ENCODE data around the gene VAMP5. TPM values are rescaled to one million over a fixed set of nuclear protein-coding genes. Genes with fewer than 3 reads are reported as not detected.

The VAMP5 gene
- total RNA-seq, 1 experiment from 2014 or later: 1.9 TPM

DNA sequence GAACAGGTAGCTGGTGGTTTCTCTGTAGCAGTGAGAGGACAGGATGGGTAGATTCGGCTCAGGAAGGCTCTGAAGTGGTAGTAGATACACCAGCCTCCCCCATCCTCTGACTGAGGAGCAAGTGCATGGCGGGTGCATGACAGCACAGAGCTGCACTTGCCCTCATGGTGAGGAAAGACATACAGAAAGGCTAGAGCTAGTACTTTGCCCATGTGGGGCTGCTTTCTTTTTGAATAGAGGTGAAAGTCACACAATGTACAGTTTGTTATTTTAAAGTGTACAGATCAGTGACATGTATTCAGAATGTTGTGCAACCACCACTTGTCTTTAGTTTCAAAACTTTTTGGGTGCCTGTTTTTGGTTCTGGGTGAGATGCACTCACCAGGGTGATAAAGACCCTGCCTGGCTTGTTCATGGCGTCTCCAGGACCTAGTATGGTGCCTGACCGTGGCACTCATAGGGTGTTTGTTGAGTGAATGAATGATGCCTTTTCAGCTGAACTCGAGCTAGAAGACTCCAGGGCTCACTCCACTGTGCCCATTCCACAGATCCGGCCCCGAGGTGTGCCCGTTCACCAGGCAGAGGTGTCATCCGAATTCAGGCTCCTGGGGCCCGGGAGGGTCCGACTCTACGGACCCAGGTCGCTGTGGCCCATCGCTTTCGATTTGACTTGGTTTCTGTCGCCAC lies 421 bp upstream of the VAMP5 start:
- Histone ChIP-seq H4K20me1 (ENCODE audit: insufficient read depth) (no peaks in the 10 kb centered on the region), H3K4me2 (ENCODE audit: low read length) (no peak overlapping the region), H3K4me3 (replicated peaks in 1 of 2; ENCODE audit: low read depth in 1 of 2, low read length in 2 of 2) (no peak overlapping the region), H3K79me2 (ENCODE audit: insufficient read depth, low read length) (no peaks in the 10 kb centered on the region), H3K27me3 (ENCODE audit: insufficient read depth, low read length) (no peaks in the 10 kb centered on the region), H3K9me2 (ENCODE audit: insufficient read depth) (no peaks in the 10 kb centered on the region), H3K9me3 (ENCODE audit: control insufficient read depth in 1 of 2, insufficient read depth in 1 of 2, low read depth in 1 of 2, low read length in 2 of 2) (no peaks in the 10 kb centered on the region), H3K36me3 (ENCODE audit: control insufficient read depth in 1 of 2, insufficient read depth in 2 of 2, low read length in 2 of 2) (peaks cover 0 to 4% of the 10 kb centered on the region in 2 experiments; a peak in 2 of 4 replicates), H3K9ac (ENCODE audit: low read length) (no peak overlapping the region), H3K27ac (ENCODE audit: low read depth, low read length) (no peak overlapping the region), H3K4me1 (ENCODE audit: control insufficient read depth in 1 of 2, insufficient read depth in 2 of 2, low read length in 2 of 2) (peaks cover 20 to 23% of the 10 kb centered on the region in 2 experiments), H2AFZ (ENCODE audit: low read depth, low read length, poor library complexity, severe bottlenecking) (no peak overlapping the region)
- ATAC-seq (no peak), DNase-seq (ENCODE audit: low read depth, low spot score) (no peak)
- CTCF ChIA-PET: no interaction called here
- TF ChIP-seq POLR2A (IDR thresholded peaks at IDR 0.05; ENCODE audit: borderline replicate concordance, extremely low read depth, insufficient read depth, insufficient read length) (no peak), JUND (IDR thresholded peaks at IDR 0.05) (no peak), YY1 (IDR thresholded peaks at IDR 0.05; ENCODE audit: extremely low read depth, insufficient replicate concordance, low read depth, low read length) (no peak), ELF1 (IDR thresholded peaks at IDR 0.05; ENCODE audit: borderline replicate concordance, low read depth) (no peak), SIN3A (IDR thresholded peaks at IDR 0.05; ENCODE audit: low read depth) (no peak), RAD21 (IDR thresholded peaks at IDR 0.05; ENCODE audit: low read depth) (no peak), CEBPB (IDR thresholded peaks at IDR 0.05; ENCODE audit: low read depth) (no peak), SRF (IDR thresholded peaks at IDR 0.05; ENCODE audit: low read depth) (no peak), POLR2AphosphoS5 (IDR thresholded peaks at IDR 0.05; ENCODE audit: low read depth, low read length) (no peak), ZNF274 (IDR thresholded peaks at IDR 0.05; ENCODE audit: low read depth, low read length) (no peak), EGR1 (IDR thresholded peaks at IDR 0.05; ENCODE audit: low read depth) (no peak), SP1 (IDR thresholded peaks at IDR 0.05; ENCODE audit: low read depth) (no peak), CBX3 (IDR thresholded peaks at IDR 0.05; ENCODE audit: low read depth) (no peak)
- TF ChIP-seq, protein P1, sequence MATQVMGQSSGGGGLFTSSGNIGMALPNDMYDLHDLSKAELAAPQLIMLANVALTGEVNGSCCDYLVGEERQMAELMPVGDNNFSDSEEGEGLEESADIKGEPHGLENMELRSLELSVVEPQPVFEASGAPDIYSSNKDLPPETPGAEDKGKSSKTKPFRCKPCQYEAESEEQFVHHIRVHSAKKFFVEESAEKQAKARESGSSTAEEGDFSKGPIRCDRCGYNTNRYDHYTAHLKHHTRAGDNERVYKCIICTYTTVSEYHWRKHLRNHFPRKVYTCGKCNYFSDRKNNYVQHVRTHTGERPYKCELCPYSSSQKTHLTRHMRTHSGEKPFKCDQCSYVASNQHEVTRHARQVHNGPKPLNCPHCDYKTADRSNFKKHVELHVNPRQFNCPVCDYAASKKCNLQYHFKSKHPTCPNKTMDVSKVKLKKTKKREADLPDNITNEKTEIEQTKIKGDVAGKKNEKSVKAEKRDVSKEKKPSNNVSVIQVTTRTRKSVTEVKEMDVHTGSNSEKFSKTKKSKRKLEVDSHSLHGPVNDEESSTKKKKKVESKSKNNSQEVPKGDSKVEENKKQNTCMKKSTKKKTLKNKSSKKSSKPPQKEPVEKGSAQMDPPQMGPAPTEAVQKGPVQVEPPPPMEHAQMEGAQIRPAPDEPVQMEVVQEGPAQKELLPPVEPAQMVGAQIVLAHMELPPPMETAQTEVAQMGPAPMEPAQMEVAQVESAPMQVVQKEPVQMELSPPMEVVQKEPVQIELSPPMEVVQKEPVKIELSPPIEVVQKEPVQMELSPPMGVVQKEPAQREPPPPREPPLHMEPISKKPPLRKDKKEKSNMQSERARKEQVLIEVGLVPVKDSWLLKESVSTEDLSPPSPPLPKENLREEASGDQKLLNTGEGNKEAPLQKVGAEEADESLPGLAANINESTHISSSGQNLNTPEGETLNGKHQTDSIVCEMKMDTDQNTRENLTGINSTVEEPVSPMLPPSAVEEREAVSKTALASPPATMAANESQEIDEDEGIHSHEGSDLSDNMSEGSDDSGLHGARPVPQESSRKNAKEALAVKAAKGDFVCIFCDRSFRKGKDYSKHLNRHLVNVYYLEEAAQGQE (IDR thresholded peaks at IDR 0.05; ENCODE audit: low read depth): no peak
- TF ChIP-seq, protein P2, sequence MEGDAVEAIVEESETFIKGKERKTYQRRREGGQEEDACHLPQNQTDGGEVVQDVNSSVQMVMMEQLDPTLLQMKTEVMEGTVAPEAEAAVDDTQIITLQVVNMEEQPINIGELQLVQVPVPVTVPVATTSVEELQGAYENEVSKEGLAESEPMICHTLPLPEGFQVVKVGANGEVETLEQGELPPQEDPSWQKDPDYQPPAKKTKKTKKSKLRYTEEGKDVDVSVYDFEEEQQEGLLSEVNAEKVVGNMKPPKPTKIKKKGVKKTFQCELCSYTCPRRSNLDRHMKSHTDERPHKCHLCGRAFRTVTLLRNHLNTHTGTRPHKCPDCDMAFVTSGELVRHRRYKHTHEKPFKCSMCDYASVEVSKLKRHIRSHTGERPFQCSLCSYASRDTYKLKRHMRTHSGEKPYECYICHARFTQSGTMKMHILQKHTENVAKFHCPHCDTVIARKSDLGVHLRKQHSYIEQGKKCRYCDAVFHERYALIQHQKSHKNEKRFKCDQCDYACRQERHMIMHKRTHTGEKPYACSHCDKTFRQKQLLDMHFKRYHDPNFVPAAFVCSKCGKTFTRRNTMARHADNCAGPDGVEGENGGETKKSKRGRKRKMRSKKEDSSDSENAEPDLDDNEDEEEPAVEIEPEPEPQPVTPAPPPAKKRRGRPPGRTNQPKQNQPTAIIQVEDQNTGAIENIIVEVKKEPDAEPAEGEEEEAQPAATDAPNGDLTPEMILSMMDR (IDR thresholded peaks at IDR 0.05 in 2 of 3, conservative IDR thresholded peaks at IDR 0.05 in 1 of 3; ENCODE audit: borderline replicate concordance in 1 of 3, insufficient read depth in 1 of 3, low read depth in 2 of 3, low read length in 2 of 3): no peak
- TF ChIP-seq, protein P3, sequence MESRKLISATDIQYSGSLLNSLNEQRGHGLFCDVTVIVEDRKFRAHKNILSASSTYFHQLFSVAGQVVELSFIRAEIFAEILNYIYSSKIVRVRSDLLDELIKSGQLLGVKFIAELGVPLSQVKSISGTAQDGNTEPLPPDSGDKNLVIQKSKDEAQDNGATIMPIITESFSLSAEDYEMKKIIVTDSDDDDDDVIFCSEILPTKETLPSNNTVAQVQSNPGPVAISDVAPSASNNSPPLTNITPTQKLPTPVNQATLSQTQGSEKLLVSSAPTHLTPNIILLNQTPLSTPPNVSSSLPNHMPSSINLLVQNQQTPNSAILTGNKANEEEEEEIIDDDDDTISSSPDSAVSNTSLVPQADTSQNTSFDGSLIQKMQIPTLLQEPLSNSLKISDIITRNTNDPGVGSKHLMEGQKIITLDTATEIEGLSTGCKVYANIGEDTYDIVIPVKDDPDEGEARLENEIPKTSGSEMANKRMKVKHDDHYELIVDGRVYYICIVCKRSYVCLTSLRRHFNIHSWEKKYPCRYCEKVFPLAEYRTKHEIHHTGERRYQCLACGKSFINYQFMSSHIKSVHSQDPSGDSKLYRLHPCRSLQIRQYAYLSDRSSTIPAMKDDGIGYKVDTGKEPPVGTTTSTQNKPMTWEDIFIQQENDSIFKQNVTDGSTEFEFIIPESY (IDR thresholded peaks at IDR 0.05; ENCODE audit: extremely low read depth, insufficient replicate concordance, low read length): no peak
- TF ChIP-seq, protein P4, sequence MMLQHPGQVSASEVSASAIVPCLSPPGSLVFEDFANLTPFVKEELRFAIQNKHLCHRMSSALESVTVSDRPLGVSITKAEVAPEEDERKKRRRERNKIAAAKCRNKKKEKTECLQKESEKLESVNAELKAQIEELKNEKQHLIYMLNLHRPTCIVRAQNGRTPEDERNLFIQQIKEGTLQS (IDR thresholded peaks at IDR 0.05): no peak
- BruUV-seq (replicated peaks): no TSS peak
- POLR2A ChIA-PET: interaction anchor here (0.8 to 1.1 kb wide), 3 partner anchors 10 to 12 kb away, joined by 3 read pairs; partner anchors contain the start of gene RNF181
- RAD21 ChIA-PET (ENCODE audit: low non-redundant PET in 1 of 2, low total read pairs in 2 of 2, uncharacterized antibody in 2 of 2, unreplicated experiment in 2 of 2): no interaction called here
- intact Hi-C loops (cut with micrococcal nuclease): no loop called here

Data from HCT116 (cell line).